BLaER1 (cell line): ENCODE results near the gene JMJD6.
"Not testable (repeated sequence)": the region's sequence is repeated elsewhere in the genome, so short reads cannot be mapped to it uniquely, and the experiment has no call there.

Source experiments
- H3K27ac ChIP-seq: shearing (Covaris generic); formaldehyde crosslinking; 2 replicates; pipeline ENCODE4 v1.8.1; 2022
- H3K27me3 ChIP-seq: shearing (Covaris generic); formaldehyde crosslinking; 2 replicates; pipeline ENCODE4 v1.8.1; 2022
- H3K36me3 ChIP-seq: shearing (Covaris generic); formaldehyde crosslinking; 2 replicates; pipeline ENCODE4 v1.8.1; 2022
- H3K4me1 ChIP-seq: shearing (Covaris generic); formaldehyde crosslinking; 2 replicates; pipeline ENCODE4 v1.8.1; 2022
- H3K4me2 ChIP-seq: shearing (Covaris generic); formaldehyde crosslinking; 2 replicates; pipeline ENCODE4 v1.8.1; 2022
- H3K4me3 ChIP-seq: shearing (Covaris generic); formaldehyde crosslinking; 2 replicates; pipeline ENCODE4 v1.8.1; 2022
- H3K9ac ChIP-seq: shearing (Covaris generic); formaldehyde crosslinking; 2 replicates; pipeline ENCODE4 v1.8.1; 2022
- H3K9me3 ChIP-seq: shearing (Covaris generic); formaldehyde crosslinking; 2 replicates; pipeline ENCODE4 v1.8.1; 2022
- H4K20me1 ChIP-seq: shearing (Covaris generic); formaldehyde crosslinking; 2 replicates; pipeline ENCODE4 v1.8.1; 2022
- Cebpa-rat ChIP-seq: shearing (Covaris generic); IDR thresholded peaks from 2 replicates; pipeline ENCODE4 v1.8.1; 2022

JMJD6 gene

GRCh38 chr17:76718516-76718915, 7.9 kb downstream of the JMJD6 start:
- Histone ChIP-seq H3K9ac (no peak overlapping the region), H4K20me1 (peaks cover 49% of the 10 kb centered on the region), H3K4me3 (no peak overlapping the region), H3K27ac (no peak overlapping the region), H3K4me2 (no peak overlapping the region), H3K27me3 (no peaks in the 10 kb centered on the region), H3K4me1 (peaks cover 66% of the 10 kb centered on the region), H3K36me3 (peaks cover 93% of the 10 kb centered on the region), H3K9me3 (no peaks in the 10 kb centered on the region)
- no peak for TF ChIP-seq Cebpa-rat

DNA sequence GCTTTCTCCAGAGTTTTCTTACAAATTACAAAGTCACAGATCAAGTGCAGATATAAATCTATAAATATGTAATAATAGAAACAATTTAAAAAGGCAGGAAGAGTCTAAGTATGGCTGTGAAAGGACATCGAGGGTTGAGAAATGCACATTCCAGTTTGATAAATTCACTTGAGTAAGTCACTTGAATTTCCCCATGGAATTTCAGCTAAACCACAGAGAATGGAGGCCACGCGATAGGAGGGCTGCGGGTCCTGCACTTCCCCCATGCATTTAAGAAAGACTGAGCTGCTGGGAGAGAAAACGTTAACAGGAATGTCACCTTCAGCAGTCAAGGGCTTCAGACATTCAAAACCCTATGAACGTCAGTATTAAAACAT, 9.6 kb downstream of the JMJD6 start:
- Histone ChIP-seq H3K27ac (peak overlapping the region; percentile 63), H3K4me1 (peaks cover 66% of the 10 kb centered on the region), H3K4me2 (peak overlapping the region; percentile 74), H3K27me3 (no peaks in the 10 kb centered on the region), H3K36me3 (peaks cover 86% of the 10 kb centered on the region), H3K4me3 (no peak overlapping the region), H4K20me1 (peaks cover 39% of the 10 kb centered on the region), H3K9me3 (no peaks in the 10 kb centered on the region), H3K9ac (peak overlapping the region; percentile 36)
- TF ChIP-seq Cebpa-rat = no peak

DNA sequence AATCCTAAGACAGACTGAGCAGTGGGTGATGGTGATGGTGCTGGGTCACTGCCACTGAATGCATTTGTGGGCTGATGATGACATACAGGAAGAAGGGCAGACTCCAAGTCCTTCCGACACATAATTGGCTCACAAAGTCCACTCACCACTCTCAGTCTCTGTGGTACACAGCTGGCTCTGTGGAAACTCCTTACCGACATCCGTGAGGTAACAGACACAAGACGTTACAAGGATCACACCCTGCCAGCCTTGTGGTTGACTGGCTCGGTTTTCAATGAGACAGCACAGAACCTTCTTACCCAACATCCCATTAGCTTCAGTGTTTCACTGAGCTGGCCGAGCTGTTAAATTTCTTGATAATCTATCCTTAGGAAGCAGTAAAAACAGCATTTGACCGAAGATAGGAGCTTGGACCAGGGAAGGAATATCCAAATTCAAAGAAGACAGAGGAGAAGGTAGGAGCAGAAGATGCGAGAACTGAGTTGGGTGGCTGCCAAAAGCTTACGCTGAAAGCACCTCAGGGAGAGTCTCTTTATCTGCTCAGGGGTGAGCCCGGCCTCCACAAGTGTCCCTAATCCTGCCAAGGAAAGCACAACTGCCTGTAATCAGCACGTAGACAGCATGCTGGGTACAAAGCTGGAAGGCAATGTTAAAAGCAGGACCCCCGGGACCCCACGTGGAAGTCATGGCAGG, 10.1 kb downstream of the JMJD6 start:
- Histone ChIP-seq H3K27ac (peak overlapping the region; percentile 63), H3K4me2 (peak overlapping the region; percentile 74), H3K9me3 (no peaks in the 10 kb centered on the region), H4K20me1 (peaks cover 35% of the 10 kb centered on the region), H3K27me3 (no peaks in the 10 kb centered on the region), H3K4me1 (peaks cover 66% of the 10 kb centered on the region), H3K36me3 (peaks cover 80% of the 10 kb centered on the region), H3K9ac (peak overlapping the region; percentile 36), H3K4me3 (no peak overlapping the region)
- no peak for TF ChIP-seq Cebpa-rat

- Histone ChIP-seq H3K4me3 (no peak overlapping the region), H3K4me1 (peaks cover 64% of the 10 kb centered on the region), H3K36me3 (peaks cover 72% of the 10 kb centered on the region), H3K4me2 (peak overlapping the region; percentile 74), H4K20me1 (peaks cover 28% of the 10 kb centered on the region), H3K27ac (peak overlapping the region; percentile 63), H3K9ac (peak overlapping the region; percentile 59), H3K9me3 (no peaks in the 10 kb centered on the region), H3K27me3 (no peaks in the 10 kb centered on the region)
- TF ChIP-seq Cebpa-rat = no peak
Measured at GRCh38 chr17:76715496-76715830, 10.9 kb downstream of the JMJD6 start.

DNA sequence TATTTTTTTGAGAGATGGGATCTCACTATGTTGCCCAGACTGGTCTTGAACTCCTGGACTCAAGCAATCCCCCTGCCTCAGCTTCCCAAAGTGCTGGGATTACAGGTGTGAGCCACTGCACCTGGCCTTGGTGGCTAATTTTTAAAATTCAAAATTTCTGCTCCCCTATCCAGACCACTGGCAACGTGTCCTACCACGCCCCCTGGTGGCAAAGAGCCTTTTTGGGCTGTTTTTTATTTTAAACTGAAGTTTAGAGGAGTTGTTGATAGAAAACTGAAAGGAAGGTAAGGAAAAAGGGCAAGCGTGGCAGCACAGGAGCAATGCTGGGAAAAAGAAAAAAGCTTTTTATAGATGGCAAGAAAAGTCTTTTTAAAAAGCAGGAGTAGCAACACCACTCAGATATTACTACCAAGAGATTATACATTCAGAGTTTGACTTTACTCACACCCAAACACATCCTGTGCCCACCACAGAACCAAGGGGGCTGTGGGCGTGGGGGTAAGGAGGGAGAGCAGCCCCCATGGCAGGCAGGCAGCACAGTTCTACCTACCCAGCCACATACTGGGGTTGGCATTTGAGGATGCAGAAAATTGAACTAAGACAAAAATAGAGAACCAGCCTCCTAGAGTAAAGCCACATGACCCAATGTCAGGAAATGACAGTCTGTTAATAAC, 11.4 kb downstream of the JMJD6 start:
- Histone ChIP-seq H3K27me3 (no peaks in the 10 kb centered on the region), H3K9me3 (no peaks in the 10 kb centered on the region), H3K36me3 (peaks cover 67% of the 10 kb centered on the region), H3K4me1 (peaks cover 64% of the 10 kb centered on the region), H3K4me2 (peak overlapping the region; percentile 74), H3K9ac (peak overlapping the region; percentile 59), H3K4me3 (no peak overlapping the region), H3K27ac (peak overlapping the region; percentile 63), H4K20me1 (peaks cover 28% of the 10 kb centered on the region)
- TF ChIP-seq Cebpa-rat = no peak

DNA sequence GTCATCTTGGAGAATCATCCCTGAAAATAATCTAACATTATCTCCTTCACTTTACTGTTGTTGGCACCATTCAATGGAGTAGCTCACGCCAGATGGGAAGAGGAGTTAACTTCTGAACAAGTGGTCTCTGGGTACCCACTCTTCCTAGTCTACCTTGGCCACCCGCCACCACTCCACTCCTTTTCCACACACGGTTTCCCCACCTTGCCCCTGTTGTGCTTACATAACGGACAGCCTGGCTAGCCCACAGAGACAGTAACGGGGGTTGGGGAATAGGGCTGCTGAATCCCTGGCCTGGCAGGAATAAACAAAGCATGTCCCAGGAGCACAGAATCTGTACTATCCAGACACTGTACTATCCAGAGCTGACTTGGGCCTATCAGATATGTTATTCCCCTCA, 12.1 kb downstream of the JMJD6 start:
- no peak overlapping the region for H3K9ac ChIP-seq
- peaks cover 61% of the 10 kb centered on the region for H3K36me3 ChIP-seq
- no peak overlapping the region for H3K27ac ChIP-seq
- no peak overlapping the region for H3K4me2 ChIP-seq
- H4K20me1 ChIP-seq = peaks cover 28% of the 10 kb centered on the region
- H3K4me1 ChIP-seq = peaks cover 70% of the 10 kb centered on the region
- no peak overlapping the region for H3K4me3 ChIP-seq
- TF ChIP-seq Cebpa-rat = no peak
- H3K9me3 ChIP-seq = no peaks in the 10 kb centered on the region
- H3K27me3 ChIP-seq = no peaks in the 10 kb centered on the region

GRCh38 chr17:76713765-76714164, 12.6 kb downstream of the JMJD6 start:
- no peak for TF ChIP-seq Cebpa-rat
- peaks cover 34% of the 10 kb centered on the region for H4K20me1 ChIP-seq
- 0 out of 2 replicates have a peak overlapping the region, but pooled peaks have one; percentile 20 for H3K4me2 ChIP-seq

GRCh38 chr17:76712321-76712720, 14.1 kb downstream of the JMJD6 start:
- Histone ChIP-seq H3K36me3 (peaks cover 40% of the 10 kb centered on the region), H3K4me1 (peaks cover 86% of the 10 kb centered on the region), H3K4me2 (peak overlapping the region; percentile 20; the same call in 1 of the 2 replicates), H4K20me1 (peaks cover 33% of the 10 kb centered on the region)
- not testable (repeated sequence) for H3K27ac ChIP-seq, H3K9me3 ChIP-seq, H3K9ac ChIP-seq, H3K4me3 ChIP-seq, H3K27me3 ChIP-seq

More at GRCh38 chr17:76713765-76714164, 12.6 kb downstream of the JMJD6 start:
- Histone ChIP-seq H3K4me1 (peaks cover 76% of the 10 kb centered on the region), H3K9ac (no peak overlapping the region), H3K4me3 (no peak overlapping the region), H3K27ac (no peak overlapping the region), H3K9me3 (no peaks in the 10 kb centered on the region), H3K36me3 (peaks cover 55% of the 10 kb centered on the region), H3K27me3 (no peaks in the 10 kb centered on the region)

DNA sequence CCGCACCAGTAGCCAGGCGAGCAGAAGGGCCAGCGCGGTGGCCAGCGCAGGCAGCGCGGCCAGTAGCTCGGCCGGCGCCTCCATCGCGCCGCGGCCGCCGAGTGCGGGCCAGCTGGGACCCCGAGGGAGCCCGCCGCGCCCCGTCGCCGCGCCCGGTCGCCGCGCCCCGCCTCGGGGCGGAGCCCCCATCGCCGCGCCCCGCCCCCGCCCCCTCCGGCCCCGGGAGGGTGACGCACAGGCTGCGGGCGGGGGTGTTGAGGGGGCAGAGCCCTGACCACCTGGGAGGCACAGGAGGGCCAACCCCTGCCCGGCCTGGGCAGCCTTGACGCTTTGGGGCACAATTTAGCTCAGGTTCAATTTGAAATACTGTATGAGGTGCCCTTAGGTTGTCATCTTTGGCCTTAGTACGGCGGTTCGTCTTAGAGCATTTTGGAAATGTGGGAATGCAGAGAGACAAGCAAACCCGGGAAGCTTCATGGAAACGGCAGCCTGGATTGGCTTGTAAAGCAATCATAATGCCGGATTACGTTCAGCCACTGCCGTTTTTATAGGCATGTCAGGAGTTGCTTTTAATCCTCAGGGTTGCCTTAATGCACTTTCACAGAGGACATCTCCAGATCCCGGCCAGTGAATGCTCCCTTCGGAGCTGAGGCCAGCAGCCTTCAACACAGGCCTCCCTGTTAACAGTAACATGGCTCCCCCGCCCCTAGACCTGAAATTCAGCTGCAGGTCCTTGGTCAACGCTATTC, 15.4 kb downstream of the JMJD6 start, which contains the start of gene MXRA7:
Gene MXRA7 (minus strand): TSS at position 103 of the 749 bp plus-strand sequence. CDS start 19 bp downstream, at position 84.
- H3K9me3 ChIP-seq = no peaks in the 10 kb centered on the region
- H3K4me2 ChIP-seq = peak within 1 kb of the TSS; percentile 98
- peak within 1 kb of the TSS; percentile 83 for H3K27ac ChIP-seq
- TF ChIP-seq Cebpa-rat = no peak
- peaks cover 31% of the 10 kb centered on the region for H3K36me3 ChIP-seq
- peaks cover 25% of the 10 kb centered on the region for H4K20me1 ChIP-seq
- peaks cover 83% of the 10 kb centered on the region for H3K4me1 ChIP-seq
- H3K9ac ChIP-seq = peak within 1 kb of the TSS; percentile 81
- H3K4me3 ChIP-seq = peak within 1 kb of the TSS; percentile 76
- no peaks in the 10 kb centered on the region for H3K27me3 ChIP-seq

- not testable (repeated sequence) for H3K27me3 ChIP-seq, H3K9me3 ChIP-seq
- Histone ChIP-seq H3K36me3 (peaks cover 28% of the 10 kb centered on the region), H4K20me1 (peaks cover 17% of the 10 kb centered on the region), H3K4me1 (peaks cover 83% of the 10 kb centered on the region), H3K4me3 (peak overlapping the region; percentile 76), H3K4me2 (peak overlapping the region; percentile 98), H3K9ac (peak overlapping the region; percentile 81), H3K27ac (peak overlapping the region; percentile 83)
Measured at GRCh38 chr17:76709951-76710862, 16.2 kb downstream of the JMJD6 start.
